H1 (cell line): Measurements from ENCODE around the gene ITGA6. TPM values are rescaled to one million over a fixed set of nuclear protein-coding genes. Genes with fewer than 3 reads are reported as not detected.

Source experiments
- EZH2 ChIP-seq: fragments of 200-600 bp; sonication (generic); IDR thresholded peaks from 2 replicates; pipeline ENCODE4 v1.7.1; 2012; ENCODE audit warnings: low read depth, mild to moderate bottlenecking, moderate library complexity, low read length, inconsistent platforms; ENCODE audit not compliant: severe bottlenecking
- KDM4A ChIP-seq: IDR thresholded peaks from one replicate; pipeline ENCODE4 v1.7.1; 2012; ENCODE audit warnings: low read depth, mild to moderate bottlenecking, moderate library complexity, low read length, inconsistent platforms; ENCODE audit not compliant: severe bottlenecking
- POU5F1 ChIP-seq: IDR thresholded peaks from 2 replicates; pipeline ENCODE4 v1.6.1; 2011; ENCODE audit warnings: low read depth, mild to moderate bottlenecking, low read length, moderate library complexity
- polyA plus RNA-seq, 7 experiments: library from polyadenylated mRNA; depleted of rRNA in 3 of 7; stranded (reverse) in 5 of 7; unstranded in 2 of 7; fragments of >200 nt in 5 of 7; fragments of 200-250 nt in 2 of 7; gene quantifications; 1 replicate in 5 of 7; 2 replicates in 1 of 7; 4 replicates in 1 of 7; pipeline versions ENCODE4 v1.2.1 to v1.2.3, GENCODE V29; 2011 to 2013; ENCODE audit warnings: missing spikeins in 2 of 7, mixed read lengths in 2 of 7
- total RNA-seq: library from RNA; stranded (reverse); fragmentation: NEBNext Ultra II Directional; extraction: Animal tissue kit (Norgen Biotek cat#: 25700); gene quantifications from 2 replicates; pipeline ENCODE4 v1.2.1, GENCODE V29; 2021

Gene ITGA6
- total and polyA plus RNA-seq, 2 of the 8 experiments (the other 6 are each of a cell fraction or from before 2014, with no cell fraction given) = 26.9 to 118 TPM

DNA sequence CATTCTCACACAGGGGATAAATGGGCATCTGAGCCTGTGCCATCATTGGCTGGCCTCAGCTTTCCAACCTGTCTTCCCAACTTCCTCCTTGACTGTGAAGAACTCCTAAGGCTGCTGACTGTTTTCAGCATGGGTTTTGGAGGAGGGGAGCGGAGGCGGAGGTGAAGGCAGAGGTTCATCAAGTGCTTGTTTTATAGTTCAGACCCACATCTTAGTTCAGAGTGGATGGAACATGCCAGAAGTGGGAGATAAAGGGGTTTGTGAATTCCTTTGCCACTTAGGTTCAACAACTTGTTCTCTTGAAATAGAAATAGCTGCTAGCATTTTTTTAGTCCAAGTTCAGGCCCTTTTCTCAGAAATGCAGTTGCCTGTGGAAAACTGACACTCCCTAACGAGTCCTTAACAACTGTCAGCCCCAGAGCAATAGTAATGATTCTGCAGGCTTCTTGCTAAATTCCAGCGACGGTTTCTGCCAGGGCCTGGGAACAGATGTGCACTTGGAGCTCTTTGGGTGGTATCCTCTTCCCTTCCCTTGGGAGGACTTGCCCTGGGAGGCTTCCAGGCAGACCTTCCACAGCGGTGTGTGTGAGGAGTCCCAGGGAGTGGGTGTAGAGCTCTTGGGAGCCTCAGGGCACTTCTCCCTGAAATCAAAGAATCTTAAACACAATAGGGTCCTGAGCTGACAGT lies 30.1 kb upstream of the ITGA6 start (continued):
- TF ChIP-seq KDM4A (no peak), POU5F1 (no peak), EZH2 (no peak)
